Putamen (tissue), 1 donor: ENCODE results near the gene MEIS1.

Source experiments
- DNase-seq: peaks from one replicate; pipeline ENCODE4 v3.0.0-alpha.2; 2016; ENCODE audit warnings: low spot score

The MEIS1 gene

DNA sequence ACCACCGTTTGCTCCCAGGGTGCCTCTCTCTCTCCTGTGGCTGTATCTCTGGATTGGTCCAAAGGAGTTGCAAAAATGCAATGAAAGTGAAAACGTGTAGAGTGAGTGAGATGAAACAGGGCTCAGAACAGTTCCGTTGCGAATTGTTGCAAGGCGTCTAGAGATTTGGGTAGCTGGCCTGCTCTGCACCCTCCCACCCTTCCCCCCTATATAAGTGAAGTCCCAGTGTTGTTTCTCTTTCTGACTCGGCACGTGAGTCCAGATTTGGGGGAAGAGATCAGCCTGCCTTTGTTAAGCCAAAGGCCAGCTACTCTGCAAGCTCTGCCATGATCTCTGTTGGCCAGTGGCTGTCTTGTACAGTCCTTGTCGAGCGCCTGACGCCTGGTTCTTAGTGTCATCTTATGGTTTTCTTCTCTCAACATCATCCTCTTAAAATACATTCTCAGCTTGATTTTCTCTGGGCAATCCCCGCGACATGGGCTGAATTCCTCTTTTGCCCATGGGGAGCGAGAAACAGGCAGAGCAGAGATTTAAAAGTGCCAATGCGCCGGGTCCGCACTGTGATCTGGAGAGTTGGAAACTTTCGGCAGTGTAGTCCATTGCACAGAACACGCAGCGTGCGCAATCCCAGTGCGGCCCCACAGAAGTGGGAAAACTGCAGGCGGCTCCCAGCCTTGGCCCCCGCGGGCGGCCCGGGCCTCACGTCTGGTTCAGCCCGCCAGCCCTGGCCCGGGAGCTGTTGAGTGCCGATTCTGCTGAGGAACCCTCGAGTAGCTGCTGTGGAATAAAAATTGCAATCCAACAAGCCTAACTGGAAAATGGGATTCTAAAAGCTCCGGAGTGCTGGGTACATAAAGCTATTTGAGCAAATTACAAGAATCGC is 9.3 kb downstream of the MEIS1 start:
- DNase-seq: no peak

DNA sequence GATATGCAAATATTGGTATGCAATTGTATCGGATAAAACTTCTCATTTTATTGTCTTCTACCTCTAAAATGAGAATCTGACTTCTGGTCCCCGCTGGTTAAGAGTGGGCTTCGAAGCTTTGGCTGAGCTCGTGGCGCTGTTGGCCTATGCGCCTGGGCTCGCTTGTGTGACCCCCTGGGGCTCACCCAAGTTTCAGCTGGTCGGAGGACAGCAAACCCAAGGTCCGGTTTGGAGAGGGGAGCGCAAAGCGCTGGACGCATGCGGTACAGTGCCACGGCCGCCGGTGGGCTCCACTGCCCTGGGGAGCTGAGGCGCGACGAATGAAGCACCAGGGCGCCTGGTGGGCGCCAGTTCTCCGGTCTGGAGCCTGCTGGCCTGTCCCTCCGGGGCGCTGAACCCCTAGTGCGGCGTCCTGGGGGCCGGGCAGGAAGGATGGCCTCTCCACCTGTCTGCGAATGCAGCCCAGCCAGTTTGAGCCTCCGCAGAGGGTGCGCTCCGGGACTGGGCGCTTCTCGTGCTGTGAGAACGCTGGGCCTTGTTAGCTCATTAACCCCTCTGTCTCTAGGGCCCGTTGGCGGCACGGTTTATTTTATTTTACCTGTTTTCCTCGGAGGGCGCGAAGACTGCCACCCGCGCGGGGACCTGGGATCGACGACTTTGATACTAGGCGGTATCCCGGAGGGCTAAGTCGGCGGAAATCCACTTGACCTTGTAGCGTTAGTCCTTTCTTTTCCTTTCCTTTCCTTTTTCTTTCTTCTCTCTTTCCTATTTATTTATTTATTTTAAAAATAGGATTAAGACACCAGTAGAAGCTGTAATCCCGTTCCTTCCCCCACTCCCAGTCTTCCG is 10.4 kb downstream of the MEIS1 start:
- no peak for DNase-seq

DNA sequence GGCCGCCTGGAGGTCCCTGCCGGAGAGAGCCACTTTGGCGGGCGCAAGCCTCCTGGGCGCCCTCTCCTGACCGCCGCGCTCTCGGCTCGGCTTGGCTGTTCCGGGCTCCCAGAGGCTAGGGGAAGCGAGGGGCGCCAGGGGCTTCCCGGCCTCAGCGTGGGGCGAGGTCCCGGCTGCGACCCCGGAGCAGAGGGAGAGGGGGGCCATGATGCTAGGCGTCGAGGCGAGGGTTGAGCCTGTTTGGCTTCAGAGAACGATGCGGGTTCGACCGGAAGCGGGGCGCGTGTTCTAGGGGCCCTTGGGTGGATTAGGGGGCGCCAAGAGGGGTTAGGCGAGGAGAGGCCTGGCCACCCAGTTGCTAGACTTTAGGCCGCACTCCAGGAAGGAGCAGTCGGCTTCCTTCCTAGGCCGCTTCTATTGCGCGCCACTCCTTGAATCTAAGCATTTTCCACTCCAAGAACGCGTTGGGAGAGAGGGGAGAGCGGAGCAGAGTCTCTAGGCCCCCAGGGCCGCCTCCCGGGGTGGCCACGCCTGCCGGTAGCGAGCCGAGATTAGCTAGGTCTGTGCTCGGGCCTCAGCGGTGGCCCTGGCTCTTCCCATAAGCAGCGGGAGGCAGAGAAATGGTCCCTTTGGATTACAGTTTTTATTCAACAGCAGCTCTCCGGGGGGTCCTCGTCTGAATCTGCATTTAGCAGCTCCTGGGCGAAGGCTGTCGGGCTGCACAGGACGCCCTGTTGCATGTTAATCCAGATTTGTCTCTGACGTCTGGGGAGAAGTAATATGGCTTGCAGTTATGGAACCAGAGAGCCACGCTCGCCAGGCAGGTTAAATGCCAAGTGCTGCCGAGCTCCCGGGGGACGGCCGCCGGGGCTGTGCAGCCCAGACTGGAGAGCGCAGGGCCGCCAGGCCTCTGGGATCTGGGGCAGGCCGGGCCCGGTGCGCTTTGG is 11.3 kb downstream of the MEIS1 start:
- no peak for DNase-seq

DNA sequence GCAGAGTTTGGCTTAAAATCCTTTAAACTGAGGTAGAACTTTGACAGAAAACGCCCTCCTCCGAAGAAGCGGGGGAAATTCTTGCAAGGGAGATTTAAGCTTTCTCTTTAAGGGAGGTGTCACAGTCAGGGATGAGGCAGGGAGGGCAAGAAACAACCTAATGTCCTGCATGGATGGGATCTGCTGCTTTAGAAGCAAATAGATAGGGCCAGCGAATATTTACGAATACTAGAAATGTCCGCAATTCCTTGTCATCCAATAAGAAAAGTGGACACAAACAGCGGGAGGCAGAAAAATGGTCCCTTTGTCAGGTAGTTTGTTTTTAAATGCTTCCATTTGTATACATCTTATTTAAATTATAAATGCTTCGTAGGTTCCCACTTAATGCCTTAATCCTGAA is 12.0 kb downstream of the MEIS1 start:
- no peak for DNase-seq

DNA sequence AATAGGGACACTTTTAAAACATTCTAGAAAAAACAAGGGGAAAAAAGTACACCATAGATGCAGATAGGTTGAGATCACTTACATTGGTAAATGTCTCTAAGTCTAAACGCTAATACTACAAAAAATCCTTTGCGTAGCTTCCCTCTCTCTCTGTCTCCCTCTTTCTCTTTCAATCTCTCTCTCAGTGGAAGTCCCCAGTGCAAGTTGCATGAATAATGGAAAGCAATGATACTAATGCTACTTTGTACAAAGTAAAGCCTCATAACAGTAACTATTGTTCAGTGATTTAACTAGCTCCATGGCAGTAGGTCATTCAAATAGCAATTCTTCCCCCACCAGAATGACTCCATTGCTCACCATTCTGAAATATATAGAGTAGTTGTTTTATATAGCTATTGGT is 12.8 kb downstream of the MEIS1 start:
- no peak for DNase-seq

DNA sequence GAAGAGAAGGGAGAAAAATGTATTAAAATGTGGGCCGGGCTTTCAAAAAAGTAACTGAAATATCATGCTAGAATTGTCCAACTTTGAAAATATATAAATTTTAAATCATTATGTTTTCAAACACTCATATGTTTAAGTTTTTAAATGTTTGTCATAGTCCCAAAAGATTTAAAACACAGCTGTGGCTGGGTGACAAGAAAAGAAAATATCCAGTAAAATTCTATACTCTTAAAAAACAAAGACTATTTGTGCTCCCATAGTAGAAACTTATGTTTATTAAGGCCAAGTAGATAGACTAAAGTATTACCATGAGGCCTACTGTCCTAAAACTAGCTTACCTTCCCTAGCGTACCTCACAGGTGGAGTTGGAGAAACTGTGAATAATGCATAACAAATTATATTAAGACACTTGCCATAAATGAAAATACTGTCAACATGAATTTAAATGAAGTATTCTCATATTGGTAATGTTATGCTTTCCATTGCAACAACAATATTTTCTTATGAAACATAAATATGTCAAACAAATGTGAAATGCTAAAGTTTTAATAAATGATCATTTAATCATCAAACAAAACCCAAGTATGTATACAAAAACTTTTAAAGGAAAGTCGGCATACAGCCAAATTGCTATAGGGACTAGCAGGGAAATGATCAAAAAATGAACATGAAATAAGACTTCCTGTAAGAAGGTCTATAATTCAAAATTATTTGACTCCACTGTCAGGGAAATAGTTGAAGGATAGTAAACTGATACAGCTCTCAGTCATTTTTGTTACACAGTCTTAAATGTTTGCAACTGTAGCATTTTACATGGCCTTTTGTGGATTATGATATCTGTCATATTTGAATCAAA is 13.4 kb downstream of the MEIS1 start:
- no peak for DNase-seq

DNA sequence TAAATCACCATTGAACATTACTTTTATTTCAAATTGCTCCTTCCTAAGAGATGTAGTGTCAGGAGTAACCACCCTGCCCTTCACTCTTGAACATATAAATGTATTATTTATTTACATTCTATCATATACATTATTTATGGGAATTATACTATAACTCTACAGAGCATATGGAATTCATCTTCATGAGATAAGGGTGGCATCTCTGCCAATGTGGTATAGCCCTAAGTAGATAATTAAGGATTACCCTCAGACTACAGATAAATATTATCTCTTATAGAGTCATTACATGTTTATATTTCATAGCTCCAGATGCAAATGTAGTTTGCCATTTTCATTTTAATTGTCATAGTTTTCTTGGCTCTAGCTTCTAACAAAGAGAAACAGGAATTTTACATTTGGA is 17.3 kb downstream of the MEIS1 start:
- DNase-seq: no peak

DNA sequence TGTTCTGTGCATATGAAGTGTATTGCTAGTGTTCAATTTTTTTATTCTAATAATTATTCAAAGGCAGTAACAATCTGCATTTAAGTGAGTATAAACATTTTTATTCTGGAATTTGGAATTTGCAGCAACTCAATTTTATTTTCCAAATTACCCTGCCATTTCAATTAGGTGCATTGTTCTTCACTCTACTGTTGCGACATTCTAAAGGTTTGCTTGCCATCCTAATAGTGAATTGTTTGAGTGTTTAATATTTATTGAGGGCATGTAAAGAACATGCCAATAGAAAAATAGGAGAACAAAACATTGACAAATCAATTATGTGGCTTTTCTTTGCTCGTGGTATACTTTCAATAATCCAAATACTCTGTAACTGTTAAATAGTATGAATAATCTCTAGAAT is 18.0 kb downstream of the MEIS1 start:
- DNase-seq: no peak

DNA sequence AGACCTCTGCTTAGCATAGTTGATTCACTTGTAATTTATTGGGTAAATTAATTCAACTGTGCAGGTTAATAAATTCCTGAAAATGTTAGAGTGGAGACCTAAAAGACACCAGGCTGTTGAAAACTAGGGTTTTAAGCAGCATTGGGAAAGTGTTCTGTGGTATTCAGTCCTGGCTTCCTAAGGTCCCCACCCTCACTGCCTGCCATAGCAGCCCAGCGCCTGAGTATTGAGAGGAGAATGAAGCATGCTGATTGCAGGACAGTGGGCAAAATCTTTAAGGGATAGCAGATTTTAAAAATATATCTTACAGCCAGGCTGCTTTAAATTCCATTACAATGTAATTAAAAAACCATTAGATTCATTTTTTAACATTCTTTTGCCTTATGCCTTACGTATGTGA is 20.6 kb downstream of the MEIS1 start:
- DNase-seq: no peak

DNA sequence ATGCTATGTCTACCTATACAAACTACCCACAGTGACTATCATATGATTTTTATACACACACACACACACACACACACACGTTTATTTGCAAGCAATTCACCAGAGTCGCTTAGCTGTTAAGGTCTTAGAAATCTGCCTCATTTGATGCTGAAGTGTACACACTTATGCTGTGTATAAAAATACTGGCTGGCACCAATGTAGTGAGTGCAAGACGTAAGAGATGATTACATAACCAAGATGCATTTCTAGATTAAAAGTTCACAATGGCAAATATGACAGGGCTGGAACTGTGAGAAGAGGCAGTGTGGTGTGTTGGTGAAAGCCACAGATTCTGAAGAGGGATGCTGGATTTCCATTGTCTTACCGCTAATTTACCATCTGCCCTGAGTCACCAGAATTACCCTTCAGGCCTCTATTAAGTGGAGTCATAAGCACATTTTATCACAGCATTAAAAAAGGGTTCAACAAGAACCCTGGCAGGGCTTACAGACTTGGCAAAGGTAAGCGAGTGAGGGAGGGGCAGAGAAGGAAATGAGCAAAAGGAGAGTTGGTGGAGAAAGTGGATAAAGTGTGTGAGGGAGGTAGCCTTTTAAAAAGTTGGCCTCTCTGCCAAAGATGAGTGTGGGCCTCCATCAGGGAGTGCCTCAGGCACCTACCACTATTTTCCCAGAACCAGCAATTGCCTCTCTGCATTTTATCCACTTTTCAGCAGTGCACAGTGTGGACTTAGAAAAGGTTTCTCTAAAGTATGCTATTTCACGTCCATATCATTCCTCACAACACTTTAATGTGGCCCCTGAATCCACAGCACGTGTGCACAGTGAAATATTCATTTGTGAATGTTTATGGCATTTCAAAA is 21.5 kb downstream of the MEIS1 start:
- no peak for DNase-seq

DNA sequence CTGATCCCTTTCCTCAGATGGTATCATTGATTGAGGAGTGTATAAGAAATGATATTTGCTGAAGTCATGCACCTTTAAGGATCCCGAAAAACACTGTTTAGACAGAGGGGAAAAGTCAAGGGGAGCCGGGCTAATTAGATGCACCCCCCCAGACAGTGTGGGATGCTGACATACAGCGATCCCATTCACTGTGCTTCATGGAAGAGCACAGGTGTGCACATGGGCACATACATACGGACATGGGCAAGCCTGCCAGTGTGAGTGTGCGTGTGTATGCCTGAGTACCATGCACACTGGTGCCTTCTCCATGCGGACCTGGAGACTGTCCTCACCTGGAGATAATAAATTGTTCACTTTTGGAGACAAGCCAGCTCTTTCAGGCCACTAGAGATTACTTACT is 22.6 kb downstream of the MEIS1 start:
- DNase-seq: no peak

DNA sequence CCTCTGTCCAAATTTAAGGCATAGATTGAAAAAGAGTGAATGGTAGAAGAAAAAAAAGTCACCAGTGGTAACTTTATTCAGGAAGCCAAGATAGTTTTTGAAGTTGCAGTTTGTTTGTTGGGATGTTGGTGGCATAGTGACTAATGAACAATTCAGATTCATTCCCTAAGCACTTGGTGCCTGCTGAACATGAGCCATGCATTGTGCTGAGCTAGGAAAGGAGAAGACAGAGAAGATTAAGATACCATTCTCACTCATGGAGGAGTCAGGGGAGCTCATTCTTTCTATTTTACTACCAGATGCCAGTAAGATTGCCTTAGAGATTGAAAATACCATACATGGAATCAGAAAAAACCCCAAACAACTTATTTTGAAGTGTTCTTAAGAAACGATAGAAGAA is 25.1 kb downstream of the MEIS1 start:
- DNase-seq: no peak

DNA sequence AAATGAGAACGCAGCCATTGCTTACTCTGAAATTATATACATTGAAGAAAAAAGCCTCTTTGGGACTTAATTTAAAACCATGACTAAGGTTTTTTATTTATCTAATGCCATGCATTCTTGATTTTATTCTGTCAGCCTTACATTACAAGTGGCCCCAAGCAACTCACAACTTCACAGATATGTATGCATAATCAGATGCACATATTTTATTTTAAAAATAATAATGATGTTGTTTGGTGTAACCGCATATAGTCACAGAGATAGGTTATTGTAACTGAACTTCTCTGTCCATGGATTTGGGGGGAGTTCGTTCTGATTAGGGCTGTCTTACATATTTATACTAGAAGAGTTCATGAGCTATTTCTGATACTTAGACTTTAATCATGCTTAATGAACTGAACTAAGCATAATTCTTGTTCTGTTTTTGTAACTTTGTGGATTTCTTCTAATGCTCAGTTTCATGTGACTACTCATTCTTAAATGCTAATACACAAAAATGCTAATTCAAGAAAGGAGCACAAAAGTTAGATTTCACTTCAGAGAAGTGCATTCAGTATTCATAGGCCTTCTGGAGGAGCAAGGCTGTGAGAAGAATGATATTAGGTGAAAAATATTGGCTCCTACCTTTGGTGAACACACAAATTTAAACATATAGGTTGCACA is 26.2 kb downstream of the MEIS1 start:
- DNase-seq: no peak

DNA sequence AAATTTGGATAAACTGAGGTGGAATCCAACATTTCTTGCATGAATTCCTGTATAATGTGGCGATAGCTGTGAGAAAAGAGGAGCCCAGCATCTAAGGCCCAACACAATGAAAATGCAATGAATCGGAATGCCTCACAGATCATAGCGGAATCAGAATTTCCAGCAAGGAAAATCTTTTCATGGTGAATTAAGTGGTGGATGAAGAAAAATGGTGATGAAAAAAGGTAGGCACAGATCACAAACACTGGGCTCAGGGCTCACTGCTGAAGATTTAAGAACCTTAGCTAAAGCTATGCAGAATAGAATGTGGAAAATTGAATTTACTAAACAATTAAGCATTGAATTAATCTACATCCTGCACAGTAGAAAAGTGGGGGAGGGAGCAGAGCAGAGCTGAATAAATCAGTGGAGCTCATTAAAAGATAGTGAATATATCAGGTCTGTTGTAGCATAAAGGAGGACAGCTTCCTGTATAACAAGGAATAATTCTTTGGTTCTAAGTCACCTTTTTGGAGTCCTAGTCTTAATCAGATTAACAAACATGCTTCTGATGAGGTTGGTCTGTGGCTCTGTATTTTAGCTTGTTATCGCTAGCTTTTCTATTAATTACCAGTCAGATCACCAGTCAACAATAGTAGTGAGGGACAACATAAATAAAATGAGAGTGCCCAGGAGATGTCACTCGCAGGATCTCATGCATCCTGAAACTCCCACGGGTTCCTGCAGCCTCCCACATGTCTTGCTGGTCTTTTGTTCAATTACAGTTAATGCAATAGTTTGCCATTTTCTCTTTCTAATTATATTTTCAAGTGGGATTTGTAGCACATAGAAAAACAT is 27.0 kb downstream of the MEIS1 start:
- DNase-seq: no peak

DNA sequence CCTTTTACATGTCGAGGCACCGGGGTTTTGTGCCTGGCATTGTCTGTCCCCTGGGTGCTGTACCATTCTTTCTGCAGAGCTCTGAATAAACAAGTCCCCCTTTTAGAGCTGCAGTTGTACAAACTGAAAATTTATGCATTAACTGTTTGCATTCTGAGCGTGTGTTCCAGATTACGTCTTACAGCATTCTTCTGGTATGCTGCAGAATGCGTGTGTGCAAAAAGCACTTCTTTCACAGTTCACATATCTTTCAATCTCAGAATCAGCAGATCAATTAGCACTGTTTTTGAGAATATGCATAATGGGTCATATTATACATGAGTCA is 27.5 kb downstream of the MEIS1 start:
- no peak for DNase-seq

DNA sequence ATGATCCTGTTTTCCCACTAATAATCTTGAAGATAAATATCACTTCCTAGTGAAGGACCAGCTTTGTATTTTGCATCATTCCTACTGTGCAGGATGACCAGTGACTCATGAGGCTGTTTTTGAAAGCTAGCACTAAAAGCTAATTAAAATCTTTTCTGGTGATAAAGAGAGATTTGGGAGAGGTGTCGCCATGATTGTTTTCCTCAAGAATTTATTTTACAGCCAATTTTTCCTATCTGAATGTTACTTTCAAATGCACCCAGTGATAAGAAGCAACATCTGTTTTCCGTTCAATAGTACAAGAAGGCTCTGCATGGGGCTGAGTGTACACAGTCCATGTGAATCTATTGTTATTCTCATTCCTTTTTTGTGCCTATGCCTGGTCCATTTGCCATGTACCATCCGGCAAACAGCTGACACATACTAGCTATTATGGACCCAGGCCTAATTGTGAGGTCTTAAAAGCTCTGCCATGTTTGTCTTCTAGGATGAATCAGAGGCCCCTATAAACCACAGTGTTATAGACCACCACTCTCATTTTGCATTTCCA is 28.4 kb downstream of the MEIS1 start:
- DNase-seq: no peak

DNA sequence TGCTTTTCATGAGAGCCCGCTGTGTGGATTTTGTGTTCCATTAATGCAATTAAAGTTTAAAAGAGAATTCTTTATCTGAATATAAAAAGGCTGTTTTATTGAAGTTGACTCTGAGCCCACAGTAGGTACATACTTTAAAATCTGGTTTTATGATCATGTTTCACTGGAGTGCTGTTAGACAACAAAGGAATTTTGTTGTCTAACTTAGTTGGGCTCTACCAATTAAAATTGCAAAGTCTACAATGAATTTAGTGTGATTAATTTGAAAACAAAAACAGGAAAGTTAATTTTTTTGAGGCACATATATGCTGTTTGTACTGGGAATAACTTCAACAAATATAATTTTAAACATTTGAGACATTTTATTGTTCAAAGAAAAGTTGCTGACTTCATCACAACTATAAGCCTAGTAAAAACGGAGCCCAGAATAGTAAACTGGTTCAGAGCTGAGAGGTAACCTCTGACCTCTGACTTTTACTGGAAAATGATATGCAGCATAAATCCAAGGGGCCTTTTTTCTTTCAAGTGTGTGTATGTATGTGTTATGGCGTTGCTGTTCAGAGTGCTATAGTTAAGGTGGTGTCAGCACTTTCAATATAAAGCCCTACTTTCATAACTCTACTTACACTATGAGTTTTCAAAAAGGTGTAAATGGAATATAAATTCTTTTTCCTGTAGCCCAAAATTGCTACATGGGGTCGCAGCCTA is 30.2 kb downstream of the MEIS1 start:
- DNase-seq: no peak

DNA sequence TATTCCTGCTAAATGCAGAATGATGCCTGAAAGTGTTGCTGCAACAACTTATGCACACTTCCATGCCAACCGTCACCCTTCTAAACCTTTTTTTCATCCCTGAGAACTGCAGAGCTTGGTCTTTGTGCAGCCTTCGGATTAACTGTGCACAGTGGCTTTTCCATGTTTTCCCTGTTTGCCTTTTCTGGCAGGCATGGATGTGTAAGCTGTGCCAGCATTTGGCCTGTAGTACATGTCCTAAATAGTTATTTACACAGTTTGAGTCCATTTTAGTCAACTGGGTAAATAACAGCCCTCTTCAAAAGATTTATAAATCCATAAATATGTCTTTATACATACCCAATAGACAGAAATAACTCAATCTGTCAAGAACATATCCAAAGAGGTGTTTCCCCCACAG is 31.5 kb downstream of the MEIS1 start:
- DNase-seq: no peak
